Neural cell (in vitro differentiated cells): Measurements from ENCODE around the gene NPIPB6.

Experiments used
- CTCF ChIP-seq: fragments of 450-650 bp; IDR thresholded peaks from 2 replicates; pipeline ENCODE4 v1.5.1; 2014; ENCODE audit warnings: antibody characterized with exemption, mild to moderate bottlenecking, moderate library complexity; ENCODE audit not compliant: poor library complexity, severe bottlenecking
- EP300 ChIP-seq: fragments of 450-650 bp; conservative IDR thresholded peaks from 2 replicates; pipeline ENCODE4 v1.6.1; 2014; ENCODE audit warnings: antibody characterized with exemption, mild to moderate bottlenecking, moderate library complexity; ENCODE audit not compliant: poor library complexity, severe bottlenecking
- EZH2 ChIP-seq: fragments of 200-600, 300-800 bp; shearing (Covaris generic), sonication (generic); IDR thresholded peaks from 2 replicates; pipeline ENCODE4 v1.6.1; 2014; ENCODE audit warnings: antibody characterized with exemption, low read length, borderline replicate concordance, mild to moderate bottlenecking; ENCODE audit not compliant: insufficient read depth, poor library complexity, severe bottlenecking
- MXI1 ChIP-seq: fragments of 450-650 bp; conservative IDR thresholded peaks from 2 replicates; pipeline ENCODE4 v1.6.1; 2014; ENCODE audit warnings: antibody characterized with exemption, mild to moderate bottlenecking; ENCODE audit not compliant: poor library complexity, severe bottlenecking
- POLR2AphosphoS5 ChIP-seq: IDR thresholded peaks from 2 replicates; pipeline ENCODE4 v1.6.1; 2012
- REST ChIP-seq: IDR thresholded peaks from 2 replicates; pipeline ENCODE4 v1.6.1; 2012; ENCODE audit warnings: borderline replicate concordance
- SMC3 ChIP-seq: fragments of 450-650 bp; conservative IDR thresholded peaks from 2 replicates; pipeline ENCODE4 v1.6.1; 2014; ENCODE audit warnings: antibody characterized with exemption, mild to moderate bottlenecking, moderate library complexity; ENCODE audit not compliant: poor library complexity
- TAF1 ChIP-seq: IDR thresholded peaks from 2 replicates; pipeline ENCODE4 v1.6.1; 2012; ENCODE audit warnings: low read depth

GRCh38 chr16:28294201-28294600, 69.1 kb downstream of the NPIPB6 start:
- TF ChIP-seq EP300 (no peak), CTCF (no peak), EZH2 (no peak), REST (no peak), TAF1 (no peak), POLR2AphosphoS5 (no peak), SMC3 (no peak), MXI1 (no peak)
